Suppressor macrophage treated with lipopolysaccharide for 1 hour (primary cell): Measurements from ENCODE around the gene TMEM86B.
"Not testable (repeated sequence)": the region's sequence is repeated elsewhere in the genome, so short reads cannot be mapped to it uniquely, and the experiment has no call there.

ENCODE experiments used
- DNase-seq, 3 donors: peaks; one replicate each; pipeline ENCODE4 v3.0.0-alpha.2; 2020 to 2022

The TMEM86B gene

GRCh38 chr19:55241143-55241934, 12.8 kb upstream of the TMEM86B start:
- no peak for DNase-seq

- DNase-seq = no peak
Observed at GRCh38 chr19:55240713-55241020, 12.1 kb upstream of the TMEM86B start.

DNA sequence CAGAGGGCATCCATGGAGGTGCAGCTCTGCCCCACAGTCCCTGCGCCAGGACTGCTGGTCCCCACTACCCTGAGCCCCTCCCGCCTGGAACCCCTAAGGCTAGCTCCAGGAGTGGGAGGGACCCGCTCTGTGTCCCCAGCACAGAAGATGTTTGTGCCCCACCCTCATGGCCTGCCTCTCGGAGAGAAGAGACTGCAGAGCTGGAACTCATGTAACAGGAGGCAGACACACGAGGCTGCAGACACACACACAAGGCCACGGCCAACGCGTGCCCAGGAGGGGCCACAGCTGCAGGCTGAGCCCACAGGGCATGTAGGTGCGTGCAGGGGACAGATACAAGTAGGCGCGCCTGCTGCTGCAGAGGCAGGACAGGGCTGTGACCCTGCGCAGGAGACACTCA, 10.4 kb upstream of the TMEM86B start:
- DNase-seq = no peak

DNA sequence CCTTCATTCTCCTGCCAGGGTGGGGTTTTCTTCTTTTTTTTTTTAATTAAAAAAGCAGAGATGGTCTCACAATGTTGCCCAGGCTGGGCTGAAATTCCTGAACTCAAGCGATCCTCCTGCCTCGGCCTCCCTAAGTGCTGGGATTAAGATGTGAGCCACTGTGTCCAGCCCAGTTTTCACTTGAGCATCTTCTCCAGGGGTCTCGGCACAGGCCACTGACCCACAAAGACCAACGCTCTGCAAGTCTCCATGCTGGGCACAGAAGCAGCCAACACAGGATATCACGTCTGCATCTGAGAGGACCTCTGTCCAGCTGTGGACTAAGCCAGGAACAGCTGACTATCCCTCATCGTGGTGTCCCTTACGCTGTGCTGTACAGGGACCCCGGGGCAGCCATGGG, 9.5 kb upstream of the TMEM86B start:
- DNase-seq = no peak

DNA sequence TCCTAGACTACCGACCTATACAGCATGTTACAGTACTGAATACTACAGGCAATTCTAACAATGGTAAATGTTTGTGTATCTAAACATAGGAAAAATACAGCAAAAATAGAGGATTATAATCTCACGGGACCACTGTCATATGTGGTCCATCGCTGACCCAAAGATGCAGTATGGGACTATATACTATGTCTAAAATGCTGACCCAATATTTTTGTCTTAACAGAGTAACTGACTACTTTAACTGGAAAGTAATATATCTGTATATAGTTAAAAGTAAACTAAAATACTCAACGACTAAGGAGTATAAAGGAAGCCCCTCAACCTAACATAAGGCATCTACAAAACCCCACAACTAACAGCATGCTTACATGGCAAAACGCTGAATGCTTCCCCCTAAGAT, 4.4 kb upstream of the TMEM86B start:
- no peak for DNase-seq

DNA sequence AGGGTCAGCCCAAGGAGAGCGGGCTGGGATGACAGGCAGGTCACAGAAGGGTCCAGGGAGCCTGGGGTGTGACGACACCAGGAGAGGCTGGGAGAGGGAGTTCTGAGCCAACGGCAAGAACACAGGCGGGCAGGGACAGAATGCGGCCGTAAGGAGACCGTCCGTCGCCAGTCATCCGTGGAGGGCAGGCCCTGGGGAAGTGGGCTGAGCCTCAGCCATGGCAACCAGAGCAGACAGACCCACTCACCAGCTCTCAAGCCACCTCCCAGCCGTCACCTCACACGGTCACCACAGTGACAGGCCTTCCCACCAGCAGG, 3.7 kb upstream of the TMEM86B start:
- no peak for DNase-seq

DNA sequence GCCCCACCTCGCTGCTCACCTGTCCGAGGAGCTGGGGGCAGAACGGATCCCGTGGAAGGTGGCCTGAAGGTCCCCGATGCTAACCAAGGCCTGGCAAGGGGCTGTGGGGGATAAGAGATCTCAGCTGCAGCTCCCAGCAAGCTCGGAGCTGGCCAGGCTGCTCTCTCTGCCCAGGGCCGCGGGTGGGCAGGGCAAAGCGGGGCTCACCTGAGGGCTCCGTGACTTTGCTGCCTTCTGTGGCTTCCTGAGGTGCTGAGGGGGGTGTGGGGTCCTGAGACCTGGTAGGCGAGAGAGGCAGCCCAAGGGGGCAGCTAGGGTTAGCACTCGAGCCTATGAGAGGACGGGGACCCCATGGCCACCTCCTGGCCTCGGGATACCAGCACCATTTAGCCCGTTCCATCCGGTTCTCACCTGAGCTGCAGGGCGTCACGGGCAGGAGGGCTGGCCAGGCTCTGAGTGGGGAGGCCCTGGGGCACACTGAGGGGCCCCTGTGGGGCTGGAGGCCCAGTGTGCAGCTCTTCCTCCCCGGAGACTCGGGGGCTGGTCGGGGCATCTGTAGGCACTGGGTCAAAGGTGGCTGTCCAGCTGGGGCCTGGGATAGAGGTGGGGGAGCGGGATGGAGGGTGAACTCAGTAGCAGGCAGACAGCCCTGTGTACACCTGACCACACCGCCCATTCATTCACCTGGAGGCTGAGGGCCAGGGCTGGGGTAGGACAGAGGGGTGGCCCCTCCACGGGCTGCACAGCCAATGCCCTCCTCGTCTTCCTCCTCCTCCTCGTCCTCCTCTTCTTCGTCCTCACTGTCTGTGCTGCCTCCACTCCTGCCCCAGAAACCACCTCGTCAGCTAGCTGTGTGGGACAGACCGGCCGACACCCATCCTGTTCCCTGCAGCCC, 3.1 kb upstream of the TMEM86B start:
- no peak for DNase-seq

DNA sequence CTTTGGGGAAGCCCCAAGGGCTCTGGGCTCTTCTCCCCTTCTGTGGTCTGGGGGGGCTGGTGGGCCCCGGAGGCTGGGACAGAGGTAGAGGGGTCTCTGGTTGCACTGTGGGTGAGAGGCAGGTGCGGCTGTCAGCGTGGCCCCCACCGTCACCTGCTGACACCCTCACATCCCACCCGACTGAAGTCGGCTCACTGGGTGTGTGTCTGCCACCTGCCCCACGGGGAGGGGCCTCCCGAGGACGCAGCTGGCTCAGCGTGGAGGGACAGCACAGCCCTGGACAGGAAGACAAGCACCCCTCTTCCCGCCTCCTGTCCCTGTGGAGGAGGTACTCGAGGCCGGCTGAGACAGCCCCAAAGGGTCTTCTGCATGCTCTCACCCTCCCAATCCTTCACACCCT, 2.2 kb upstream of the TMEM86B start:
- no peak for DNase-seq

DNA sequence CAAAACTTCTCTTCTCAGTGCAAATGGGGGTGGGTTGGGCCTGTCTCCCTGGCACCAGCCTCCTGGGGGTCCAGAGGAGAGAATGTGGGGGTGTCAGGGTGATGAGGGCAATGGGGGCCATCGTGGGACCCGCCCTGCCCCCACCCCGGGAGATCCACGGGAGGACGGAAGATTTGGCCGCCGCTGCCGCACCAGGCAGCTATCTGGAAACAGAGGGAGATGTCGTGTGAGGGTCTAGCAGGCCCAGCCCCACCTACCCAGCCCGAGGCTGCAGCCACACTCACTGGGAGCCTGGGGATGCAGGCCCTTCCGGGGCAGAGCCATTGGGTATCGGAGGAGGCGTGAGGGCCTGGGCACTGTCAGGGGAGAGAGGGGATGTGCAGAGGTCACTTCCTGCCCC, 1.8 kb upstream of the TMEM86B start:
- DNase-seq = no peak

GRCh38 chr19:55229789-55230182, 1.2 kb upstream of the TMEM86B start:
- DNase-seq = no peak

- no peak for DNase-seq
Observed at GRCh38 chr19:55229145-55229788, 704 bp upstream of the TMEM86B start.

DNA sequence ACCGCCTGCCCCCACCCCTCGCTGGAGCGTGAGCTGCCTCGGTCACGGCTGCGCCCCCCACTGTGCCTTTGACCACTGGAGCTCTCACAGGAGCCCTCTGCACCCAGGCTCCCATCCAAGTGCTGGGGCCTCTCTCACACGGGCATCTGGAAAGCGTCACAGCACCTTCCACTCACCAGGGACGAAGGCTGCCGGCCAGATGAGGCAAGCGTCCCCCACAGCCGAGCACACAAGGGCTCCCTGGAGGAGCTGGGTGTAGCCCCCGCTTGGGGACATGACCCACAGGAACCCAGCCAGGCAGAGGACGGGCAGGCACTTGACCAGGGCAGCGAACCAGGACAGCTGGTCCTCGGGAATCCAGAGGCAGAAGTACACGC, 560 bp downstream of the TMEM86B start:
- no peak for DNase-seq

DNA sequence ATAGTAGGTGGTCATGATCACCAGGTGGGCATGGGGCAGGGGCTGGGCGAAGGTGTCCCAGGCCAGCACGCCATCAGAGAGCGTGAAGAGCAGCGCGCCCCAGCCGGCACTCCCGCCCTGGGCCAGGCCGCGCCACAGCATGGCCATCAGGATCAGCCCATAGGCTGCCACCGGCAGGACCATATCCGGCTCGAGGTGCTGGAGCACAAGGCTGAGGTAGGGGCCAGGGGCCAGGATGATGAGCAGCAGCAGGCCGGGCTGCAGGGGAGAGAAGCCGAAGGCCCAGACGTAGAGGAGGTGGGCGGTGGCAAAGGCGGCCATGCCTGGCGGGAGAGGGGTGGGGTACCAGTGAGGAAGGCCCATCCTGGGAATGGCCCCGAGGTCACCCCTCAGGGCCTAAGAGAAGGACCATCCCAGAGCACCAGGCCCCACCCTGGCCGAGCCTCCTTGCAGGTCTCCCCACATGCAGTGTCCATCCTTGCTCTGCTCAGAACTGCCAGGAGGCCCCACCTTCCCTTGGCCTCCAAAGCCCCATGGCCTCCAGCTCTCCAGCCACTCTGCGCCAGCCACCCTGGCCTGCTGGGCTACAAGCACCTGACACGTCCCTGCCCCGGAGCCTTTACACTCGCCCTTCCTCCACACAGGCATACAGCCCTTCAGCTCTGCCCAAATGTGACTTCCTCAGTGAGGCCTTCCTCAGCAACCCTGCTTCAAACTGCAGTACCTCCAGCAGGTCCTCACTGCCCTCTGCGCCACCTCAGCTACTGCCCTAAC, 1.1 kb downstream of the TMEM86B start:
- no peak for DNase-seq

DNA sequence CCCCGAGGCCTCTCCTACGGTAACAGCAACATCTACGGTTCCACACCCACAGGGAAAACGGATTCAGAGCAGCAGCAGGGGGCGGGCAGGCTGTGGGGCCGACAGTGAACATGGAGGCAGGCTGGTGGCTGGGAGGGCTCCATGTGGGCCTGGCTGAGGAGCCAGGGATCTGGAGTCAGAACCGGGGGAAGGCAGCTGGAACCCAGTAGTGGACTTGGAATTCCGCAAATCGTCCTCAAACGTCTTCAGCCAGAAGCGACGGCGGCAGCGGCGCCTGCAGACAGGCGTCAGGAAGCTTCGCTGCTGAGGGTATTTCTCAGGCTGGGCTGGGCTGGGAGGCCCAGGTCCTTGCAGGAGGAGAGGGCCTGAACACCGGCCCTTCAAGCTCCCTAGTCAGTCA, 1.8 kb downstream of the TMEM86B start:
- no peak for DNase-seq

- no peak for DNase-seq
Observed at GRCh38 chr19:55226273-55226672, 2.3 kb downstream of the TMEM86B start.

DNA sequence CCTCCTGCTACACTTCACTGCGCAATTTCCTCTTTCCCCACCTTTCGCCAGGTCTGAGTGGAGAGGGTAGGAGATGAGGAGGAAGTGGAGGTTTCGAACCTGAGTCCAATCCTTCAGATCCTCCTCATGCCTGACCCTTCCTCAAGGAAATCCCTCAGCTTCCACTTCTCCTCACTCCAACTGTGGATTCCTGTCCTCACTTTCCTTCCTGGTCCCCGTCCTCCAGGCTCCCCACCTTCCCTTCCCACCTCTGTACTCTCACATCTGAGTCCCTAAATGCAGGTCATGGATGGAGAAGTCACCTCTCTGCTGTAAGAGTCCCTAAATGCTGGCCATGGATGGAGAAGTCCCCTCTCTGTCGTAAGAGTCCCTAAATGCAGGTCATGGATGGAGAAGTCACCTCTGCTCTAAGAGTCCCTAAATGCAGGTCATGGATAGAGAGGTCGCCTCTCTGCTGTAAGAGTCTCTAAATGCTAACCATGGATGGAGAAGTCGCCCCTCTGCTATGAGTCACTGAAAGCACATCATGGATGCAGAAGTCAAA, 3.1 kb downstream of the TMEM86B start:
- DNase-seq = no peak

GRCh38 chr19:55224679-55225414, 3.7 kb downstream of the TMEM86B start:
- DNase-seq = not testable (repeated sequence)

DNA sequence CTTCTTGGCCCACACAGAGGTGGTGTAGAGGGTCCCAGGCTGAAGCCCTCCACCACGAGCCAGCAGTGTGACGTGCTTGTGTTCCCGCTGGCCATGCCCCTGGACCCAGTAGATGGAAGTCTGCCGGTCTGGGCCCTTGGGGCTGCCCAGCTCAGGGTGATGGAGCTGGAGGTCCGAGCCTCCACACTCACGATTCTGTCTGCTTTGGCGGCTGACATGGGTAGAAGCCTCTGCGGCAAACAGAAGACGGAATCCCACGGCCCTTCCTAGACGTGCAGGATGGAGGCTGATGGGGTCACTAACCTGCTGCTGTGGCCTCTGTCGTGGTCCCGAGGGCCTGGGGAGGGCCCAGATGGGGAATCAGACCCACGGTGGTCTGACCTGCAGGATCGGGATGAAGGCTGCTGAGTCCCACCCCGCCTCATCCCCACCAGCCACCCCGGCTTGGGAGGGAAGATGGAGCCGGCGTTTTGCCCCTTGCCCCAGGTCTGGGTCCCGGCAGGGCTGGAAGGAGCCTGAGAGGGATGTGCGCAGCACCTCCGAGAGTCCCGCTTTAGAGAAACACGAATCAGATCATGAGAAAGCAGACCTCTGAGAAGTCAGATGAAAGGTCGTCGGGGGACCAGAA, 4.4 kb downstream of the TMEM86B start:
- no peak for DNase-seq

GRCh38 chr19:55223291-55224037, 5.1 kb downstream of the TMEM86B start:
- no peak for DNase-seq

- DNase-seq = no peak
Observed at GRCh38 chr19:55220525-55220924, 8.0 kb downstream of the TMEM86B start.
